K562 (cell line): ENCODE data around the gene TRIM40. TPM values are rescaled to one million over a fixed set of nuclear protein-coding genes. Genes with fewer than 3 reads are reported as not detected.

Source experiments
- ATAC-seq: fragments of 200-7000 bp; cut with Tn5 transposase; 3 replicates; pipeline ENCODE4 v1.9.1; 2020; ENCODE audit warnings: moderate library complexity
- BruUV-seq: library from RNA; stranded (reverse); fragments of 400-500 nt; replicated peaks from 2 replicates; lab custom pipeline; 2021; lab: Mats Ljungman, UMichigan
- CTCF ChIA-PET: fragments of 300-600 bp; formaldehyde crosslinking; extraction: SDS; loops from one replicate; lab custom pipeline; 2021; ENCODE audit warnings: low intra/inter-chr PET ratio; lab: Yijun Ruan, JAX
- POLR2A ChIA-PET: fragments of 300-600, 350-650 bp; sonication (Branson Sonifier 250); formaldehyde crosslinking; extraction: SDS; loops from one replicate; lab custom pipeline; 2021; ENCODE audit warnings: antibody characterized with exemption, inconsistent platforms; lab: Yijun Ruan, JAX
- DNase-seq, 4 experiments: peaks; one replicate each; pipeline versions ENCODE4 v3.0.0 to v3.0.0-alpha.2; 2011 to 2018; ENCODE audit warnings: low spot score in 3 of 4, mixed read lengths in 3 of 4; ENCODE audit errors: extremely low read depth in 1 of 4
- FAIRE-seq: peaks from 2 replicates; lab custom pipeline; 2011; peaks lifted over from hg19 to GRCh38; lab: Jason Lieb, UNC
- H2AFZ ChIP-seq: 2 replicates; pipeline ENCODE4 v1.6.0; 2011; ENCODE audit warnings: low read depth, low read length, control low read depth, inconsistent platforms
- H3K27ac ChIP-seq: fragments of 200-600 bp; 3 replicates; pipeline ENCODE4 v1.8.0; 2011; ENCODE audit warnings: low read depth, mild to moderate bottlenecking, control low read depth, inconsistent platforms, low read length, moderate library complexity, mixed read lengths; ENCODE audit errors: extremely low read depth
- H3K27me3 ChIP-seq, 2 experiments: fragments of 300-600 bp in 1 of 2; 2 replicates in 1 of 2; 3 replicates in 1 of 2; pipeline versions ENCODE4 v1.6.0 to v1.8.0; 2011; ENCODE audit warnings: inconsistent platforms in 2 of 2, low read length in 2 of 2, mild to moderate bottlenecking in 1 of 2, mixed read lengths in 1 of 2, moderate library complexity in 1 of 2; ENCODE audit not compliant: control insufficient read depth in 2 of 2, insufficient read depth in 2 of 2
- H3K36me3 ChIP-seq: fragments of 300-600 bp; 3 replicates; pipeline ENCODE4 v1.8.0; 2011; ENCODE audit warnings: mild to moderate bottlenecking, low read length, inconsistent platforms; ENCODE audit not compliant: control insufficient read depth, insufficient read depth
- H3K4me1 ChIP-seq, 2 experiments: fragments of 200-600 bp in 1 of 2; replicated peaks in 1 of 2; 2 replicates in 1 of 2; 3 replicates in 1 of 2; pipeline versions ENCODE4 v1.5.1 to v1.8.0; 2011; ENCODE audit warnings: inconsistent platforms in 2 of 2, low read length in 2 of 2, mild to moderate bottlenecking in 1 of 2, mixed read lengths in 1 of 2, moderate library complexity in 1 of 2; ENCODE audit not compliant: control insufficient read depth in 2 of 2, insufficient read depth in 2 of 2
- H3K4me2 ChIP-seq: 2 replicates; pipeline ENCODE4 v1.6.1; 2011; ENCODE audit warnings: low read length, control low read depth, inconsistent platforms, mixed read lengths; ENCODE audit not compliant: insufficient read depth
- H3K4me3 ChIP-seq: fragments of 200-600 bp; sonication (generic), shearing (Covaris generic); 2 replicates; pipeline ENCODE4 v1.5.1; 2016; ENCODE audit warnings: control low read depth, inconsistent platforms
- H3K79me2 ChIP-seq: fragments of 200-600 bp; 3 replicates; pipeline ENCODE4 v1.8.0; 2011; ENCODE audit warnings: low read length, inconsistent platforms; ENCODE audit not compliant: control insufficient read depth, insufficient read depth
- H3K9ac ChIP-seq, 2 experiments: 2 replicates each; pipeline versions ENCODE4 v1.6.0 to v1.6.1; 2011; ENCODE audit warnings: low read depth in 2 of 2, low read length in 2 of 2, control low read depth in 1 of 2, inconsistent platforms in 1 of 2, mild to moderate bottlenecking in 1 of 2, mixed read lengths in 1 of 2; ENCODE audit not compliant: insufficient read depth in 1 of 2
- H3K9me1 ChIP-seq: one replicate; pipeline ENCODE4 v1.6.0; 2011; ENCODE audit warnings: inconsistent platforms, mild to moderate bottlenecking, low read length, moderate library complexity; ENCODE audit not compliant: control insufficient read depth, insufficient read depth
- H3K9me3 ChIP-seq: replicated peaks from 2 replicates; pipeline ENCODE4 v1.5.1; 2011; ENCODE audit warnings: low read depth, low read length, inconsistent platforms; ENCODE audit not compliant: control insufficient read depth, insufficient read depth
- H4K20me1 ChIP-seq: replicated peaks from 2 replicates; pipeline ENCODE4 v1.6.1; 2011; ENCODE audit warnings: low read length, inconsistent platforms, mixed read lengths; ENCODE audit not compliant: control insufficient read depth, insufficient read depth
- GATAD2A ChIP-seq: fragments of 450-650 bp; IDR thresholded peaks from 2 replicates; pipeline ENCODE4 v1.6.1; 2017
- NFRKB ChIP-seq: fragments of 450-650 bp; IDR thresholded peaks from 2 replicates; pipeline ENCODE4 v1.6.1; 2016; ENCODE audit warnings: low read depth
- SPI1 ChIP-seq: IDR thresholded peaks from 2 replicates; pipeline ENCODE4 v1.6.1; 2011; ENCODE audit warnings: low read depth, low read length, control low read depth, borderline replicate concordance
- ZNF41 ChIP-seq: fragments of 250-450 bp; sonication (Bioruptor Pico); conservative IDR thresholded peaks from 2 replicates; pipeline ENCODE4 v1.4.0; 2020; ENCODE audit warnings: mild to moderate bottlenecking
- WGBS: fragments of 100-300 bp; shearing (Covaris generic); methylation state at CpG from one replicate; pipeline ENCODE4 v1.1.6; 2016; ENCODE audit warnings: low coverage, mixed read lengths; ENCODE audit not compliant: insufficient coverage; ENCODE audit errors: missing lambda C conversion rate; 5-methylcytosine and 5-hydroxymethylcytosine counted together
- in situ Hi-C: fragments of 300-500 bp; cut with MboI; formaldehyde crosslinking; loops from 4 replicates; pipeline ENCODE4 v1.15.0; 2018; ENCODE audit warnings: inconsistent platforms, mixed read lengths
- intact Hi-C: fragments of 100-400 bp; cut with micrococcal nuclease; formaldehyde crosslinking; loops from 2 replicates; pipeline ENCODE4 v1.14.2; 2022
- polyA plus RNA-seq, 8 experiments: library from polyadenylated mRNA; depleted of rRNA in 4 of 8; stranded (reverse) in 5 of 8; unstranded in 3 of 8; fragments of >200 nt; fragmentation: Nextera tagmentation in 2 of 8; fragmentation: Illumina TruSeq in 1 of 8; extraction: Ambion mirVana in 2 of 8; extraction: Trizol in 1 of 8; gene quantifications; 2 replicates each; pipeline versions ENCODE4 v1.2.1 to v1.2.3, GENCODE V29; 2011 to 2014; ENCODE audit warnings: inconsistent platforms in 1 of 8, missing spikeins in 1 of 8
- total RNA-seq, 7 experiments: library from RNA; depleted of rRNA in 6 of 7; stranded (reverse); fragments of >200 nt in 6 of 7; fragmentation: Illumina TruSeq in 2 of 7; extraction: Trizol in 2 of 7; gene quantifications; 2 replicates each; pipeline versions ENCODE4 v1.2.1 to v1.2.3, GENCODE V29; 2011 to 2021; ENCODE audit warnings: low replicate concordance in 1 of 7

Gene TRIM40
- total and polyA plus RNA-seq, 9 of the 15 experiments (the other 6 are each of a cell fraction or from before 2014, with no cell fraction given), result 0.04 to 0.08 TPM; not detected in 7

- TF ChIP-seq GATAD2A (no peak), SPI1 (peak; percentile 48), NFRKB (no peak), ZNF41 (CRISPR knock-in tag) (no peak)
- Histone ChIP-seq H3K79me2 (no peaks in the 10 kb centered on the region), H3K9ac (no peak overlapping the region), H3K9me3 (no peaks in the 10 kb centered on the region), H3K9me1 (no peaks in the 10 kb centered on the region), H3K4me2 (no peak overlapping the region; the same call in 1 of the 2 replicates), H3K27me3 (peaks cover 5 to 39% of the 10 kb centered on the region in 2 experiments; a peak in 4 of 5 replicates), H4K20me1 (no peaks in the 10 kb centered on the region), H3K27ac (no peak overlapping the region), H2AFZ (peak overlapping the region; percentile 25), H3K36me3 (no peaks in the 10 kb centered on the region), H3K4me3 (no peak overlapping the region), H3K4me1 (peaks cover 4 to 21% of the 10 kb centered on the region in 2 experiments)
- in situ Hi-C loops (no loop called here), intact Hi-C loops (no loop called here)
- DNase-seq (no peak), ATAC-seq (no peak), FAIRE-seq (no peak)
- 18% methylated on average over 7 of the region's 7 CpGs for WGBS
- ChIA-PET POLR2A (interaction anchor here (0.6 kb wide), 1 partner anchor 57 kb away, joined by 3 read pairs; no protein-coding TSS in a partner anchor), CTCF (no interaction called here)
- BruUV-seq, result no TSS peak
Observed at GRCh38 chr6:30149858-30150550, 14.1 kb downstream of the TRIM40 start.
